GM06990 (cell line): ENCODE data around the gene RYR1.

ENCODE experiments used
- DNase-seq: peaks from one replicate; pipeline ENCODE4 v3.0.0-alpha.2; 2011; ENCODE audit not compliant: insufficient read length; ENCODE audit errors: extremely low read depth
- H3K27me3 ChIP-seq: replicated peaks from 2 replicates; pipeline ENCODE4 v1.6.0; 2011; ENCODE audit warnings: low read length; ENCODE audit not compliant: control insufficient read depth, insufficient read depth
- H3K36me3 ChIP-seq: 2 replicates; pipeline ENCODE4 v1.5.1; 2011; ENCODE audit warnings: low read length; ENCODE audit not compliant: control insufficient read depth, insufficient read depth
- H3K4me3 ChIP-seq: replicated peaks from 2 replicates; pipeline ENCODE4 v1.5.1; 2011; ENCODE audit warnings: low read depth, mild to moderate bottlenecking, control low read depth, low read length
- CTCF ChIP-seq: IDR thresholded peaks from 2 replicates; pipeline ENCODE4 v1.5.1; 2011; ENCODE audit warnings: low read length, control low read depth, mild to moderate bottlenecking, inconsistent platforms; ENCODE audit not compliant: insufficient read depth, poor library complexity, severe bottlenecking

RYR1 gene

GRCh38 chr19:38386300-38386970 is 47.1 kb upstream of the RYR1 start:
- Histone ChIP-seq H3K36me3 (peaks cover 27% of the 10 kb centered on the region), H3K27me3 (peaks cover 1% of the 10 kb centered on the region), H3K4me3 (no peak overlapping the region)
- DNase-seq: no peak
- TF ChIP-seq CTCF: no peak

- H3K36me3 ChIP-seq: peaks cover 21% of the 10 kb centered on the region
- H3K27me3 ChIP-seq: peaks cover 1% of the 10 kb centered on the region
- no peak for TF ChIP-seq CTCF
- no peak for DNase-seq
- H3K4me3 ChIP-seq: peak overlapping the region; percentile 34
These were observed 46.4 kb upstream of the RYR1 start for GRCh38 chr19:38386971-38387549.

DNA sequence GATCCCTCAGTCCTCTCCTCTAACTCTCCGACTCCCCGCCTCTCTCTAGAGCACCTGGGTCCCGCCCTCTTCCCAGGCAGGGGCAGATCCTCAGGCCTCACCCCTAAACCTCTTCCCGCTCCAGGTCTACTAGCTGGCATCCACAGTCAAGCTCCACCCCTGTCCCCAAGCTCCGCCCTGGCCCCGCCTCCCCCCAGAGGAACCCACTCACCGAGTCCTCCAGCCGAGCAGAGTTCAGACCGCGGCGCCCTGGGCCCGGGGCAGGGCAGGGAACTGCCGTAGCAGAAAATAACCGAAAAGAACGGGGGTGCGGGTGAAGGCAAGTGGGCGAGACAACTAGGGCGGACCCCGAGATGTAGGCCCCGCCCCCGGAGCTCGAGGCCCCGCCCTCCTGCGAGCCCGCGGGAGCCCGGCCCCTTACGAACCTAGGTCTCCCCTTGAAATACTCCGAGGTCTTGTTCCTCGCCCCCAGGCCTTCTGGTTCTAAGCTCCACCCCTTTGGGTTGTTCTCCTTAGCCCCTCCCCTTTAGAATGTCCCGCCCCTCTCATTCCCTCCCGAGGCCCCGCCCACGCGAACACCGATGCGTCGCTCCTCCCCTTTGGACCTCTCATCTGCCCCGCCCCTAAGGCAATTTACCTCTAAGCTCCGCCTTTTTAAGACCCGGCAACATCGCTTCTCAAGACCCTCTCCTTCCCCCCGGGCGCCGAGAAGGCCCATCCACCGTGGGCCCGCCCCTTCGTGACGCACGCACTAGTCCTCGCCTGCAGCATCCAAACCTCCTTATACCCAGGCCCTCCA is 45.7 kb upstream of the RYR1 start, which contains the start of gene GGN:
Gene GGN (minus strand): TSS at position 485 of the 799 bp plus-strand sequence. CDS start 773 bp downstream, outside the sequence.
- TF ChIP-seq CTCF: no peak
- H3K4me3 ChIP-seq: peak within 1 kb of the TSS; percentile 34
- peaks cover 1% of the 10 kb centered on the region for H3K27me3 ChIP-seq
- DNase-seq: peak; percentile 81
- H3K36me3 ChIP-seq: peaks cover 19% of the 10 kb centered on the region

DNA sequence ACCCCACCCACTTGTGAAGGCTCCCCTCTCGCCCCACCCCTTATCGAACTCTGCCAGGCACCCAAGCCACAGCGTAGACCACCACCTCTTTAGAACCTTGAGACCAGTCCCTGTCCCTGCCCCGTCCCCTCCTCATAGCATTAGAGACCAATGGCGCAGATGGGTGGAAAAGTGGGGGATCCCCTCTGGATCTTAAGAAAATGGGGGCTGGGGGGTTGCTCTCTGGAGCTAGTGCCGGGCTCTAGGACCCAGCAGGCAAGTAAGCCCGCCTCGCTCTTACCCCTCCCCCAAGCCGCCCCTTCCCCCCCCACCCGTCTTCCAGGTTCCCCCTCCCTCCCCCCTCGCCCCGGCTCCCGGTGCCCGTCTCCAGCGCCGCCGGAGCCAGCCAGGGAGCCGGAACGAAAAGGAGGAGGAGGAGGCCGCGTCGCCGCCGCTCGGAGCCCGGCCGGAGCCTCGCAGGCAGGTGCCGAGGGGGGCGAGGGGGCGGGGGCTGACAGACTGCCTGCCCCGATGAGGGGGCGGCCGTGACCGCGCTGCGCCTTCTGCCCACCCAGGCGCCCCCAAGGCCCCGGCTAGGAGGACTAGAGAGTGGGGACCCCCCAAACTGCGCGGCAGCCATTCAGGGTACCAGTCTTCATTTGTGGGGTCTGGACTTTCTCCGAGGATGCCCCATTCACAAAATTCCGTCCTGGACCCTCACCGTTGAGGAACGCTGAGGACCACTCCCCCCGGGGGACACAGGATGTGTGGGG is 45.0 kb upstream of the RYR1 start, which contains the start of gene SPRED3:
Gene SPRED3 (plus strand): TSS at position 349 of the 752 bp plus-strand sequence. CDS start 1,606 bp downstream, outside the sequence.
- peaks cover 14% of the 10 kb centered on the region for H3K36me3 ChIP-seq
- H3K4me3 ChIP-seq: peak within 1 kb of the TSS; percentile 34
- TF ChIP-seq CTCF: no peak
- peaks cover 1% of the 10 kb centered on the region for H3K27me3 ChIP-seq
- DNase-seq: no peak

GRCh38 chr19:38389101-38389925 is 44.2 kb upstream of the RYR1 start:
- H3K36me3 ChIP-seq: peaks cover 7% of the 10 kb centered on the region
- DNase-seq: no peak
- peaks cover 1% of the 10 kb centered on the region for H3K27me3 ChIP-seq
- no peak overlapping the region for H3K4me3 ChIP-seq
- no peak for TF ChIP-seq CTCF
